Uterus (tissue), 2 donors: ENCODE data around the gene PPP6R2.

Experiments
- POLR2A ChIP-seq, 2 donors: fragments of 450-650 bp; IDR thresholded peaks; one replicate each; pipeline ENCODE4 v1.6.1; 2016; ENCODE audit warnings: antibody characterized with exemption in 2 of 2, mild to moderate bottlenecking in 1 of 2, moderate library complexity in 1 of 2
- TF ChIP-seq, protein P1 (sequence below), 4 experiments: fragments of 200-600 bp in 2 of 4; fragments of 450-650 bp in 2 of 4; sonication (generic) in 2 of 4; IDR thresholded peaks; one replicate each; pipeline ENCODE4 v1.5.1; 2016 to 2019; ENCODE audit warnings: antibody characterized with exemption in 4 of 4, mild to moderate bottlenecking in 2 of 4, moderate library complexity in 1 of 4

DNA sequence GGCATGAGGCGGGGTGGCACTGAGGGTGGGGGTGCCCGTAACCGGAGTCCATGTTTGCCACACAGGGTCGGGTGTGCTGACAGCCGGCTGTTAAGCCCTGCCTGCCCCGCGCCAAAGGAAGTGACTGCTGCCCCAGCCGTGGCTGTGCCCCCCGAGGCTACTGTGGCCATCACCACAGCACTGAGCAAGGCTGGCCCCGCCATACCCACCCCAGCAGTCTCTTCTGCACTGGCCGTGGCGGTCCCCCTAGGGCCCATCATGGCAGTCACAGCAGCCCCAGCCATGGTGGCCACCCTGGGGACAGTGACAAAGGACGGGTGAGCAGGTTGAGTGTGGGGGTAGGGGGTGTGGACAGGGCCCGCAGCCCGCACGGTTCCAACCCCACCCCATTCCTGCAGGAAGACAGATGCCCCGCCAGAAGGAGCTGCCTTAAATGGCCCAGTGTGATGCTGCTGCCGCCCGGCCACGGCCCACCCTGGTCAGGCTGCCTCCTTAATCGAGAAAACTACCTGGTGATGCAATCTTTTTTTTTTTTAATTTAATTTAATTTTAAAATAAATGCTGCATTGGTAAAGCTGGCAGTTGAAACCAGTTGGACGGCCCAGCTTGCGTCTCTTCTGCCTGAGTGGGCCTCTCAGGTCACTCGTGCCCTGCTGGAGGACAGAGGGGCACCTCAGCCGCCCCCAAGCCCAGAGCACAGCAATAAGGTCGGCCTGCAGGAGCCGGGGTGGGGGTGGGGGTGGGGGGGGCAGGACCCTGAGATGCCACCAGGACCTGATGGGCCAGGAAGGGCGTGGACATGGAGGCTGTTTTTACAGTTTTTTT, 100.9 kb downstream of the PPP6R2 start:
- TF ChIP-seq, protein P1, sequence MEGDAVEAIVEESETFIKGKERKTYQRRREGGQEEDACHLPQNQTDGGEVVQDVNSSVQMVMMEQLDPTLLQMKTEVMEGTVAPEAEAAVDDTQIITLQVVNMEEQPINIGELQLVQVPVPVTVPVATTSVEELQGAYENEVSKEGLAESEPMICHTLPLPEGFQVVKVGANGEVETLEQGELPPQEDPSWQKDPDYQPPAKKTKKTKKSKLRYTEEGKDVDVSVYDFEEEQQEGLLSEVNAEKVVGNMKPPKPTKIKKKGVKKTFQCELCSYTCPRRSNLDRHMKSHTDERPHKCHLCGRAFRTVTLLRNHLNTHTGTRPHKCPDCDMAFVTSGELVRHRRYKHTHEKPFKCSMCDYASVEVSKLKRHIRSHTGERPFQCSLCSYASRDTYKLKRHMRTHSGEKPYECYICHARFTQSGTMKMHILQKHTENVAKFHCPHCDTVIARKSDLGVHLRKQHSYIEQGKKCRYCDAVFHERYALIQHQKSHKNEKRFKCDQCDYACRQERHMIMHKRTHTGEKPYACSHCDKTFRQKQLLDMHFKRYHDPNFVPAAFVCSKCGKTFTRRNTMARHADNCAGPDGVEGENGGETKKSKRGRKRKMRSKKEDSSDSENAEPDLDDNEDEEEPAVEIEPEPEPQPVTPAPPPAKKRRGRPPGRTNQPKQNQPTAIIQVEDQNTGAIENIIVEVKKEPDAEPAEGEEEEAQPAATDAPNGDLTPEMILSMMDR (IDR thresholded peaks at IDR 0.05): no peak
- no peak for TF ChIP-seq POLR2A (IDR thresholded peaks at IDR 0.05)
